GM18507 (cell line): ENCODE results near the gene PRKCSH.
"Not testable (repeated sequence)": the region's sequence is repeated elsewhere in the genome, so short reads cannot be mapped to it uniquely, and the experiment has no call there.

Experiments used
- DNase-seq: peaks from one replicate; pipeline ENCODE4 v3.0.0; 2011; ENCODE audit warnings: low read depth; ENCODE audit not compliant: insufficient read length; ENCODE audit errors: extremely low spot score
- FAIRE-seq: peaks from 2 replicates; lab custom pipeline; 2011; peaks lifted over from hg19 to GRCh38; lab: Jason Lieb, UNC

PRKCSH gene

GRCh38 chr19:11464333-11465265, 29.2 kb downstream of the PRKCSH start:
- no peak for DNase-seq
- FAIRE-seq = peak; percentile 77

- no peak for DNase-seq
- no peak for FAIRE-seq
These were observed 30.2 kb downstream of the PRKCSH start for GRCh38 chr19:11465600-11465999.

- not testable (repeated sequence) for FAIRE-seq, DNase-seq
These were observed 32.9 kb downstream of the PRKCSH start for GRCh38 chr19:11468266-11468845.

GRCh38 chr19:11473725-11474124, 38.3 kb downstream of the PRKCSH start:
- DNase-seq = no peak
- FAIRE-seq = no peak

- not testable (repeated sequence) for FAIRE-seq, DNase-seq
These were observed 39.9 kb downstream of the PRKCSH start for GRCh38 chr19:11475343-11475742.

GRCh38 chr19:11475861-11476260, 40.4 kb downstream of the PRKCSH start:
- DNase-seq (no peak), FAIRE-seq (no peak)

GRCh38 chr19:11478167-11479089, 43.0 kb downstream of the PRKCSH start:
- no peak for FAIRE-seq
- no peak for DNase-seq

GRCh38 chr19:11479090-11479897, 43.9 kb downstream of the PRKCSH start:
- DNase-seq = no peak
- no peak for FAIRE-seq

- DNase-seq = no peak
- no peak for FAIRE-seq
These were observed 44.7 kb downstream of the PRKCSH start for GRCh38 chr19:11479898-11480714.

GRCh38 chr19:11480715-11481533, 45.5 kb downstream of the PRKCSH start, which contains the start of gene ELAVL3:
Gene ELAVL3 (minus strand): TSS chr19:11481046. CDS start chr19:11480608, 438 bp downstream.
- FAIRE-seq (no peak), DNase-seq (no peak)

- DNase-seq = peak; percentile 76
- peak; percentile 92 for FAIRE-seq
These were observed 46.3 kb downstream of the PRKCSH start for GRCh38 chr19:11481534-11482383.

GRCh38 chr19:11482384-11483050, 47.1 kb downstream of the PRKCSH start:
- peak; percentile 90 for DNase-seq
- peak; percentile 86 for FAIRE-seq

- no peak for FAIRE-seq
- DNase-seq = no peak
These were observed 48.1 kb downstream of the PRKCSH start for GRCh38 chr19:11483366-11484111.

- FAIRE-seq (no peak), DNase-seq (no peak)
These were observed 49.9 kb downstream of the PRKCSH start for GRCh38 chr19:11485245-11485837.
